DOHH2 (cell line): Measurements from ENCODE around the gene NDUFA5.

Source experiments
- EZH2phosphoT487 ChIP-seq: fragments of 200-600 bp; sonication (generic); IDR thresholded peaks from 2 replicates; pipeline ENCODE4 v1.6.1; 2017; ENCODE audit warnings: borderline replicate concordance, mild to moderate bottlenecking, antibody characterized with exemption, low read length, moderate library complexity, mixed read lengths
- TF ChIP-seq, protein P1 (sequence below): fragments of 200-600 bp; sonication (generic); IDR thresholded peaks from one replicate; pipeline ENCODE4 v1.5.1; 2014; ENCODE audit warnings: antibody characterized with exemption, mild to moderate bottlenecking, low read depth, low read length; ENCODE audit not compliant: poor library complexity, severe bottlenecking

DNA sequence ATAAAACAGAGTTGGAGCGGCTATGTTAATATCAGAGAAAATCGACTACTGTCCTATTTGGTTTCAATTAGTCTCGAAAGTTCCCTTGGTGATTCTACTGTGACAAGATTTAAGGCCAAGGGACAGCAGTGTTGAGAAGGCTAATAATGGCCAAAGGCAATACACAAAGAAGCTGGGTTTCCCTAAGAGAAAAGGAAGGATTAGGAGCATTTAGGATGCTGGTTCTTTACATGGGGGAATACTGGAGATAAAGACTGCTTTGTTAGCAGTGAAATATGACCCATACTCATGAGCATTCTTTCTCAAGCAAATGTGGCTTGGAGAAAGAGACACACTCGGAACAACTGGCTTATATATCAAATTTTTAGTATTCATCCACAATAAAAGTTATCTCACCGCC lies 55.4 kb downstream of the NDUFA5 start:
- TF ChIP-seq, protein P1, sequence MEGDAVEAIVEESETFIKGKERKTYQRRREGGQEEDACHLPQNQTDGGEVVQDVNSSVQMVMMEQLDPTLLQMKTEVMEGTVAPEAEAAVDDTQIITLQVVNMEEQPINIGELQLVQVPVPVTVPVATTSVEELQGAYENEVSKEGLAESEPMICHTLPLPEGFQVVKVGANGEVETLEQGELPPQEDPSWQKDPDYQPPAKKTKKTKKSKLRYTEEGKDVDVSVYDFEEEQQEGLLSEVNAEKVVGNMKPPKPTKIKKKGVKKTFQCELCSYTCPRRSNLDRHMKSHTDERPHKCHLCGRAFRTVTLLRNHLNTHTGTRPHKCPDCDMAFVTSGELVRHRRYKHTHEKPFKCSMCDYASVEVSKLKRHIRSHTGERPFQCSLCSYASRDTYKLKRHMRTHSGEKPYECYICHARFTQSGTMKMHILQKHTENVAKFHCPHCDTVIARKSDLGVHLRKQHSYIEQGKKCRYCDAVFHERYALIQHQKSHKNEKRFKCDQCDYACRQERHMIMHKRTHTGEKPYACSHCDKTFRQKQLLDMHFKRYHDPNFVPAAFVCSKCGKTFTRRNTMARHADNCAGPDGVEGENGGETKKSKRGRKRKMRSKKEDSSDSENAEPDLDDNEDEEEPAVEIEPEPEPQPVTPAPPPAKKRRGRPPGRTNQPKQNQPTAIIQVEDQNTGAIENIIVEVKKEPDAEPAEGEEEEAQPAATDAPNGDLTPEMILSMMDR: no peak
- no peak for TF ChIP-seq EZH2phosphoT487
